HG02571 (cell line): ENCODE data around the gene DDIT3.
"Not testable (repeated sequence)": the region's sequence is repeated elsewhere in the genome, so short reads cannot be mapped to it uniquely, and the experiment has no call there.

Source experiments
- ATAC-seq: cut with Tn5 transposase; IDR thresholded peaks from one replicate; pipeline ENCODE4 v1.9.1; 2021; ENCODE audit warnings: mild to moderate bottlenecking, moderate library complexity; ENCODE audit not compliant: unreplicated experiment

Gene DDIT3

DNA sequence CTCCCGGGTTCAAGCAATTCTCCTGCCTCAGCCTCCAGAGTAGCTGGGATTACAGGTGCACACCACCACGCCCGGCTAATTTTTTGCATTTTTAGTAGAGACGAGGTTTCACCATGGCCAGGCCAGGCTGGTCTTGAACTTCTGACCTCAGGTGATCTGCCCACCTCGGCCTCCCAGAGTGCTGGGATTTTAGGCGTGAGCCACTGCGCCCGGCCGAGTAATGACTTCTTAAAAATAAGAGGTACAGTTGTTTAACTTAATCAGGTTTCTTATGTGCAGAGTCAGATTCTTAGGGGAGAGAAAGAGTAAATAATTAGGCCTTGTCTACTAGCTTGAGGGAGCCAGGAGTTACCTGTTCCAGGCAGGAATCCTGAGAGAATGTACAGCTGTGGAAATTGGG, 6.1 kb downstream of the DDIT3 start:
- ATAC-seq, result not testable (repeated sequence)

DNA sequence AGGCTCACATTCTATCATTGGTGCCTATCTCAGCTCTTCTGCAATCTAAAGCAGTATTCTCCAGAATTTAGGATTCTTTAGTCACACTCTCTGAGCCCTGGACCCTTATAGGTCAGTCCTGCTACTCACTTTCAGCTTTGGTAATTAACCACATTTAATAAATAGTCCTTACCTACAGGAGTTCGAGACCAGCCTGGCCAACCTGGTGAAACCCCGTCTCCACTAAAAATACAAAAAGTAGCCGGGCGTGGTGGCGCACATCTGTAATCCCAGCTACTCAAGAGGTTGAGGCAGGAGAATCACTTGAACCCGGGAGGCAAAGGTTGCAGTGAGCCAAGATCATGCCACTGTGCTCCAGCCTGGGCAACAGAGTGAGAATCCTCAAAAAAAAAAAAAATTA, 6.6 kb downstream of the DDIT3 start:
- not testable (repeated sequence) for ATAC-seq

DNA sequence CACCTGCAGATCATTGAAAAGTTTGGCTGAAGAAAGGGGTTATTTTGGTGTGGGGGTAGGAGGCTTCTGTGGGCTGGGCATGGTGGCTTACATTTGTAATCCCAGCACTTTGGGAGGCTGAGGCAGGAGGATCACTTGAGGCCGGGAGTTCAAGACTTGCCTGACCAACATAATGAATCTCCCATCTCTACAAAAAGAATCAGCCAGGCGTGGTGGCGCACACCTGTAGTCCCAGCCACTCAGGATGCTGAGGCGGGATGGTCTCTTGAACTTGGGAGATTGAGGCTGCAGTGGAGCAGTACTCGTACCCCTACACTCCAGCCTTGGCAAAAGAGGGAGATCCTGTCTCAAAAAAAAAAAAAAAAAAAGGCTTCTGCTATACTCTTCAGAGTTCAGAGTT, 7.0 kb downstream of the DDIT3 start:
- ATAC-seq, result no peak

DNA sequence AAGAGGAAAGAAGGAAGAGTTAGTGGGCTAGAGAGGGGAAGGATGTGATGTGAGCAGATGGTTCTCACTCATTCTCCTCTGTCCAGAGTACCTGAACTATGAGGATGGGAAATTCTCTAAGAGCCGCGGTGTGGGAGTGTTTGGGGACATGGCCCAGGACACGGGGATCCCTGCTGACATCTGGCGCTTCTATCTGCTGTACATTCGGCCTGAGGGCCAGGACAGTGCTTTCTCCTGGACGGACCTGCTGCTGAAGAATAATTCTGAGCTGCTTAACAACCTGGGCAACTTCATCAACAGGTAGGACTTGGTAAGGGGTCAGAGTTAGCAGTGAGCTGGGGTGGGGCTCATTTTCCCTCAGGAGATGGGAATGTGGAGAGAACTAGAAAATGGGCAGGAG, 7.6 kb downstream of the DDIT3 start:
- ATAC-seq, result no peak

DNA sequence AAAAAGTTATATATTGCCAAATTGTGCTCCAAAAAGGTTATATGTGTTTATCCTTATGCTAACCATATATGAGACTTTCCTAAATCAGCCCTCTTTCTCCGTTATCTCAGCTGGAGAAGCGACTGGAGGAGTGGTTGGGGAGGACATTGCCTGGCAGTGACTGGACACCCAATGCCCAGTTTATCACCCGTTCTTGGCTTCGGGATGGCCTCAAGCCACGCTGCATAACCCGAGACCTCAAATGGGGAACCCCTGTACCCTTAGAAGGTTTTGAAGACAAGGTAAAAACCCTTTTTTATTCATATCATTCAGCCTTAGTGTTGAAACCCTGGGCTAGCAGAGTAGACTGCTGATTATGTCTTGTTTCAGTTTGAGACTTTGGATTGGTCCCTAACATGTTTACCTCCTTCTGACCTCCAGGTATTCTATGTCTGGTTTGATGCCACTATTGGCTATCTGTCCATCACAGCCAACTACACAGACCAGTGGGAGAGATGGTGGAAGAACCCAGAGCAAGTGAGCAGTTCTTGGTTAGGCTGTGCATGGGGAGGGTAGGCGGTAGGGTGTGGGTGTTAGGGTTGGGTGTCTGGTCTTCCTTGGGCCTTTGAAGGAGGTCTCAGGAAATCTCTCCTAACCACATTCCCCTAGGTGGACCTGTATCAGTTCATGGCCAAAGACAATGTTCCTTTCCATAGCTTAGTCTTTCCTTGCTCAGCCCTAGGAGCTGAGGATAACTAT, 8.6 kb downstream of the DDIT3 start:
- ATAC-seq, result no peak

DNA sequence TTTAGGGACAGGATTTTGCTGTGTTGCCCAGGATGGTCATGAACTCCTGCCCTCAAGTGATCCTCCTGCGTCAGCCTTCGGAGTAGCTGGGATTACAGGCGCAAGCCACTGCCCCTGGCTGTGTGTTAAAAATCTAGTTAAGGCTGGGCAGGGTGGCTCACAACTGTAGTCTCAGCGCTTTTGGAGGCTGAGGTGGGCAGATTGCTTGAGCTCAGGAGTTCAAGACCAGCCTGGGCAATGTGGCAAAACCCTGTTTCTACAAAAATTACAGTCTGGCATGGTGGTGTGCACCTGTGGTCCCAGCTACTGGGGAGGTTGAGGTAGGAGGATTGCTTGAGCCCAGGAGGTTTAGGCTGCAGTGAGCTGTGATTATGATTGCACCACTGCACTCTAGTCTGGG, 9.2 kb downstream of the DDIT3 start:
- ATAC-seq, result no peak

DNA sequence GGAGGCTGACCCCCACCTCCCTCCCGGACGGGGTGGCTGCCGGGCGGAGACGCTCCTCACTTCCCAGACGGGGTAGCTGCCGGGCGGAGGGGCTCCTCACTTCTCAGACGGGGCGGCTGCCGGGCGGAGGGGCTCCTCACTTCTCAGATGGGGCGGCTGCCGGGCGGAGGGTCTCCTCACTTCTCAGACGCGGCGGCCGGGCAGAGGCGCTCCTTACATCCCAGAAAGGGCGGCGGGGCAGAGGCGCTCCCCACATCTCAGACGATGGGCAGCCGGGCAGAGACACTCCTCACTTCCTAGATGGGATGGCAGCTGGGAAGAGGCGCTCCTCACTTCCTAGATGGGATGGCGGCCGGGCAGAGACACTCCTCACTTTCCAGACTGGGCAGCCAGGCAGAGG, 12.5 kb downstream of the DDIT3 start:
- not testable (repeated sequence) for ATAC-seq

DNA sequence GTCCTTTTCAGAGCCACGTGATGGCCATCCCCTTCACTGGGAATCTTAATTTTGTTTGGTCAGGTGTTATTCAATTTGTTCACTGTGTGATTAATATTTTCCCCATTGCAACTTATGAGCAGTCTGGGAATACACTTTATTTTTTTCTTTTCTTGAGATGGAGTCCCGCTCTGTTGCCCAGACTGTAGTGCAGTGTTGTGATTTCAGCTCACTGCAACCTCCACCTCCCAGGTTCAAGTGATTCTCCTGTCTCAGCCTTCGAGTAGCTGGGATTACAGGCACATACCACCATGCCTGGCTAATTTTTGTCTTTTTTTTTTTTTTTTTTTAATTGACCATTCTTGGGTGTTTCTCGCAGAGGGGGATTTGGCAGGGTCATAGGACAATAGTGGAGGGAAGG, 13.8 kb downstream of the DDIT3 start:
- ATAC-seq, result not testable (repeated sequence)

DNA sequence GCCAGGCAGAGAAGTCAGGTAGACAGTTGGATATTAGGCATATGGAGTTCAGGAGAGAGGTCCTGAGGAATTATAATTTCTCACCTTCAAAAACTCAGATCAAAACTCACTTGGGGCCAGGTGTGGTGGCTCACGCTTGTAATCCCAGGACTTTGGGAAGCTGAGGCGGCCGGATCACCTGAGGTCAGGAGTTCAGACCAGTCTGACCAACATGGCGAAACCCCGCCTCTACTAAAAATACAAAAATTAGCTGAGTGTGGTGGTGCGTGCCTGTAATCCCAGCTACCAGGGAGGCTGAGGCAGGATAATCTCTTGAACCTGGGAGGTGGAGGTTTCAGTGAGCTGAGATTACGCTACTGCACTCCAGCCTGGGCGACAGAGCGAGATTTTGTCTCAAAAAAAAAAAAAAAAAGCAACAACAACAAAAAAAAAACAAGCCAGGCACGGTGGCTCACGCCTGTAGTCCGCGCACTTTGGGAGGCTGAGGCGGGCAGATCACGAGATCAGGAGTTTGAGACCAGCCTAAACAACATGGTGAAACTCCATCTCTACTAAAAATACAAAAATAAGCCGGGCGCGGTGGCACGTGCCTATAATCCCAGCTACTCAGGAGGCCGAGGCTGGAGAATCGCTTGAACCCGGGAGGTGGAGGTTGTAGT, 17.9 kb downstream of the DDIT3 start:
- ATAC-seq, result not testable (repeated sequence)

DNA sequence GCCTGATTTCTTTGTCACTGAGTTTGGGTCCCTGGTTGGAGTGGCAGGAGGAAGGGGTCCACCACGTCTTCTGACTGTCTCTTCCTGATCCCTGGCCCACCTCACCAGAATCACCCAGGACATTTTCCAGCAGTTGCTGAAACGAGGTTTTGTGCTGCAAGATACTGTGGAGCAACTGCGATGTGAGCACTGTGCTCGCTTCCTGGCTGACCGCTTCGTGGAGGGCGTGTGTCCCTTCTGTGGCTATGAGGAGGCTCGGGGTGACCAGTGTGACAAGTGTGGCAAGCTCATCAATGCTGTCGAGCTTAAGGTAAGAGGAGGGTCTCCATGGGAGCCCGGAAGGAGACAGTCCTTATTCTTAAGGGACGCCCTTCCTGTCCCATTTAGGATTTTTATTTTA, 20.1 kb downstream of the DDIT3 start:
- ATAC-seq, result no peak

DNA sequence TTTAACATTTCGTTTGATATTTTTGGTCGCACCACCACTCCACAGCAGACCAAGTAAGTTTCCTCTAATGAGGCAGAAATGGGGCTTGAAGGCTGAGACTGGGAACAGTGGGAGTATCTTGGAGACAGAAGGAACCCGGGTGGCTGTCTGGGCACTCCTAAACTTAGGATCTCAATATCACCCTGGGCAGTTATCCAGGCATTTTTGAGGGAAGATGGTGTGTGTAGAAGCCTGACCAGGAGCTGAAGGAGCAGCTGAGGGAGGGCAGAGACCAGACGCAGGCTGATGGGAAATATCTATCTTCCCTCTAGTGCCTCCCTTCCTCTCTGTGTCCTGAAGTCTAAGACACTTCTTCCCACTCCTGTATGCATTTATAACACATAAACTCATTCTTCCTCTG, 21.7 kb downstream of the DDIT3 start:
- ATAC-seq, result no peak

DNA sequence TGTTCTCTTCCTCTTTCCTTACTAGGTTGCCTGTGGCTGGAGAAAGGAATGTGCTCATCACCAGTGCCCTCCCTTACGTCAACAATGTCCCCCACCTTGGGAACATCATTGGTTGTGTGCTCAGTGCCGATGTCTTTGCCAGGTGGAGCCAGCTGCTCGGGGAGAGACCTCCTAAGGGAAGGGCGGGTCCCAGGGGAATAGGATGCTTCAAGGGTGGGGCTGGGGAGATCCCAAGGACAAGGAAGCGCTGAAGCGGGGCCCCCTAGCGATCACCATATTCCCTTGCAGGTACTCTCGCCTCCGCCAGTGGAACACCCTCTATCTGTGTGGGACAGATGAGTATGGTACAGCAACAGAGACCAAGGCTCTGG, 22.2 kb downstream of the DDIT3 start:
- ATAC-seq, result no peak

DNA sequence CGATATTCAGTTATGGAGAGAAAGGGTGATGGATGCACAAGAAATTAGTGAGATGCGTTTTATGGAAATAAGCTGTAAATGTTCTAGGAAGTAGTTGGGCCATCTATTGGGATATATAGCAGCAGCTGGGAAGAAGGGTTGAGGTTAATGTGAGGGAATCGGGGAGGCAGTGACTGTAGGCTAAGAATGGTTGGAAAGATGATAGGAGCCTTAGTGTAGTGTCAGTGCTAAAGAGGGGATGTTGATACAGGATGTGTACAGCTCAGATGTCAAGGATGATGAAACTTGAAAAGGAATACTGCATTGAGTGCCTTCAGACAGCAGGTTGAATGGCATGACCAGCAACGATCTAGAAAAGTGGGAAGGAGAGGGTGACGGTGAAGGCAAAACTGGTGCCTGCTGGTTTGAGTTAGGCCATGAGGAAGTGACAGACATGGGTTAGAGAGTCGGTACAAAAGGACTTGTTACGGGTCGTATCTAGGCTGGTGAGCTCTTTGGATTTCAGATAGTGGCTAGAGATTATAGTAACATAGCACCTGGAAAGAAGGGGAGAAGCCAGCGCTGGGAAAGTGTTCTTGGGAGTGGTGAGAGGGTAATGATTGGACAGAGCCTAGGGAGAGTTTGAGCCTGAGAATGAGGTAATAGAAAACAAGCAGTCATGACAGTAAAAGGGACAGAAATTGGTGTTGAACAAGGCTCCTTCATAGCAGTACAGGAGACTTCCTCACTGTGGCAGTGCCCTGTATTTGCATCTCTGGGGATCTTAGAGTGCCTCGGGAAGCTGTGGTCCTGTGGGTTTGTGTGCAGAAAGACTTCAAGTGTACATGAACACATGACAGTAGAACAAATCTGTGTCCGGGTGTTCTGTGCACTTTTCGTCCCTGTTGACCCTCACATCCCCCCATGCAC, 22.8 kb downstream of the DDIT3 start:
- no peak for ATAC-seq

DNA sequence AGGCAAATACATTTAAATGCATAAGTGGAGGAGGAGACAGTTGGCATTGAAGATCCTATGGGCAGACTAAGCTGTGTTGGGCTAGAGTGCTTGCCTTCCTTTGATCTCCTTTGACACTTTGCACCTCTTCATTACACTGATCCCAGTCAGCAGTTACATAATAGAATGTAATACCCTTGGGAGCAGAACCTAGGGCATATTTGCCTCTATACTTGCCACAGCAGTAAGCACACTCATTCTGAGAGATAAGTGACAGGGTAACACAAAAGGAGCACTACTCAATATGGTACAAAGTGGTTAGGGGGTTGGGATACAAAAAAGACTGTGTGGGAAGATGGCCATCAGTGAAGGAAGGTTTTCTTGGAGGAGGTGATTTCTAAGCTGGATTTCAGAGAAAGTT, 23.5 kb downstream of the DDIT3 start:
- ATAC-seq, result no peak

DNA sequence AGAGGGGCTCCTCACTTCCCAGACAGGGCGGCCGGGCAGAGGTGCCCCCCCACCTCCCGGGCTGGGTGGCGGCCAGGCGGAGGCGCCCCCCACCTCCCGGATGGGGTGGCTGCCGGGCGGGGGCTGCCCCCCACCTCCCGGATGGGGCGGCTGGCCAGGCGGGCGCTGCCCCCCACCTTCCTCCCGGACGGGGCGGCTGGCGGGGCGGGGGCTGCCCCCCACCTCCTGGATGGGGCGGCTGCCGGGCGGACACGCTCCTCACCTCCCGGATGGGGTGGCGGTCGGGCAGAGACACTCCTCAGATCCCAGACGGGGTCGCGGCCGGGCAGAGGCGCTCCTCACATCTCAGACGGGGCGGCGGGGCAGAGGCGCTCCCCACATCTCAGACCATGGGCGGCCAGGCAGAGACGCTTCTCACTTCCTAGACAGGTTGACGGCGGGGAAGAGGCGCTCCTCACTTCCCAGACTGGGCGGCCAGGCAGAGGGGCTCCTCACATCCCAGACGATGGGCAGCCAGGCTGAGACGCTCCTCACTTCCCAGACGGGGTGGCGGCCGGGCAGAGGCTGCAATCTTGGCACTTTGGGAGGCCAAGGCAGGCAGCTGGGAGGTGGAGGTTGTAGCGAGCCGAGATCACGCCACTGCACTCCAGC, 25.1 kb downstream of the DDIT3 start:
- ATAC-seq, result not testable (repeated sequence)

DNA sequence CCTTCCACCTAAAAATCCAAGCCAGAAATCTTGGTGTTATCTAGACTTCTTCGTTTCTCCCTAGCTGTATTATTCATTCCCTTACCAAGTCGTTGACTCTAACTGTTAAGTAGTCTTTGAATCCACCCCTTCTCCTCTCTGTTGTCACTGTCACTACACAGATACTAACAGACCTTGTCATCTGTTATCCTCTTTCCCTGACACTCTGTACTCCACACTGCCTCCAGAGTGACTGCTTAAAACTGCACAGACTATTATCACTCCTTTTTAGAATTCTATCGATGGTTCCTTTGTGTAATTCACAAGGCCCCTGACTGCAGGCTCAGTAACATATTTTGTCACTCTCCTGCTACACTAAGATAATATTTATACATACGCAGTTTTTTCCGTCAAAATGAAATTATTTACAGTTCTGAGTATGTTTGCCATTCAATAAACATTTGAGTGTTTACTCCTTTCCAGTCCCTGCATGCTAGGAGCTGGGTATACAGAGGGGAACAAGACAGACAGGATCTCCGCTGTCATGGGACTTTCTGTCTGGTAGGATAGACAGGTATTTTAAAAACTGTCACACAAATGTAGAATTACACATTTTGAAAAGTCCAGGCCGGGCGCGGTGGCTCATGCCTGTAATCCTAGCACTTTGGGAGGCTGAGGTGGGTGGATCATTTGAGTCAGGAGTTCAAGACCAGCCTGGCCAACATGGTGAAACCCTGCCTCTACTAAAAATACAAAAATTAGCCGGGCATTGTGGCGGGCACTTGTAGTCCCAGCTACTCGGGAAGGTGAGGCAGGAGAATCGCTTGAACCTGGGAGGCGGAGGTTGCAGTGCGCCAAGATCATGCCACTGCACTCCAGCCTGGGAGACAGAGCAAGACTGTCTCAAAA, 28.7 kb downstream of the DDIT3 start:
- no peak for ATAC-seq

DNA sequence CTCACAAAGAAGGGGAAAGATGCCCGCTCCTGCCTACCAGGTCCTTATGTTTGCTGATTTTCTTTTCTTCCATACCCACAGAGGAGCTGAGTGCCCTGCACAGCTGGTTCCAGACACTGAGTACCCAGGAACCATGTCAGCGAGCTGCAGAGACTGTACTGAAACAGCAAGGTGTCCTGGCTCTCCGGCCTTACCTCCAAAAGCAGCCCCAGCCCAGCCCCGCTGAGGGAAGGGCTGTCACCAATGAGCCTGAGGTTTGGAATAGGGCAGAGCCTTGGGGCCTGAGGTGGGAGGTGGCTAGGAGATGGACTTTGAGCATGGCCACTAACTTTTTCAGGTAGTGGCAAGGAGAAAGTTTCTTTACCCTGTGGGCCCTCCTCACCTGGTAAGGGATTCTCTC, 30.2 kb downstream of the DDIT3 start:
- no peak for ATAC-seq

DNA sequence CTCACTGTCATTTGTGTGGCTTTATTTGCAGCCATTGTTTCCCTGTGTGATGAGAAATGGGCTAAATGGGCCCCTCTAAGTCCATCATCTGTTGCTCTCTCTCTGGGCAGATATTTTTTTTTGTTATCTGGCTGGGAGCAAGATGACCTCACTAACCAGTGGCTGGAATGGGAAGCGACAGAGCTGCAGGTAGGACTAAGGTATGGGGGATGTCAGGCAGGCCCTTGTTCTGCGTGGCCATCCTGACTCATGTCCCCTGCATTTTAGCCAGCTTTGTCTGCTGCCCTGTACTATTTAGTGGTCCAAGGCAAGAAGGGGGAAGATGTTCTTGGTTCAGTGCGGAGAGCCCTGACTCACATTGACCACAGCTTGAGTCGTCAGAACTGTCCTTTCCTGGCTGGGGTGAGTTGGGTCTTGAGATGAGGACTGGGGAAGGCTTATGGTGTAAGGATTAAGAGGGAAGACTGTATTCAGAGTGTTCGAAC, 31.1 kb downstream of the DDIT3 start:
- no peak for ATAC-seq

DNA sequence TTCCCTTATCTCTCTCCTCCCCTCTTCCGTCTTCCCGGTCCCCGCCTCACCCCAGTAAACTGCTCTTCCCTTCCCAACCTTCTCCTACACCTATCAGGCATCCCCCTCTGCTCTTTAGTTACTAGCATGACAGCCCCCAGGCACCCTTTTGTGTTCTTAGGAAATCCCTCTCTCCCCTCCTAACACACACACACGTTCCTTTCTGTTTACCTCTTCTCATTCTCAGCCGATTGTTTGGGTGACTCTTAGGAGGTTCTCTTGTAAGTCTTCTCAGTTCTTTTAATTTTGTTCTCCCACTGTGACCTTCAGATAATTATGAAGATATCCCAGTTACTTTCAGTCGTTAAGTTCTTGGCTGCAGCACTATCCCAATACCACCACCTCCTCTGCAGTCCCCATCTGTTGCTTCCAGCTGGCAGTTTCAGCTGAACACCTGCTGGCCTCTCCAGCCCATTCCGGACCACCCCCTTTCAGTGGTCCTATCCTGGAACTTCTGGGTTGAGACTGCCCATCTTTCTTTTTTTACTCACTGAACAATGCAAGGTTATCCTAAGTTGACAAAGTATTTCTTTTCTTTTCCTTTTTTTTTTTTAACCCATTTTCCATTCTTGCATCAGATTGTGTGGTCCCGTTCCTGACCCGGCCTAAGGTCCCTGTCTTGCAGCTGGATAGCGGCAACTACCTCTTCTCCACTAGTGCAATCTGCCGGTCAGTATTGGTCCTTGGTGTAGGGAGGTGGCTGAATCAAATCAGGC, 31.7 kb downstream of the DDIT3 start:
- no peak for ATAC-seq
